Skeletal muscle tissue (tissue), 4 donors: ENCODE measurements around the gene IRS1. TPM values are rescaled to one million over a fixed set of nuclear protein-coding genes. Genes with fewer than 3 reads are reported as not detected.
A peak's percentile ranks its signal among the peaks of the same experiment; 100 is the strongest.

ENCODE experiments used
- H3K27ac ChIP-seq: one replicate; pipeline ENCODE4 v1.7.0; 2013; ENCODE audit warnings: mild to moderate bottlenecking, low read depth, low read length, inconsistent platforms
- H3K27me3 ChIP-seq, 3 donors: one replicate each; pipeline ENCODE4 v1.7.0; 2013; ENCODE audit warnings: low read length in 3 of 3; ENCODE audit not compliant: control insufficient read depth in 3 of 3, insufficient read depth in 3 of 3
- H3K36me3 ChIP-seq, 3 donors: one replicate each; pipeline ENCODE4 v1.7.0; 2013; ENCODE audit warnings: low read length in 3 of 3; ENCODE audit not compliant: control insufficient read depth in 3 of 3, insufficient read depth in 3 of 3
- H3K4me1 ChIP-seq, 3 donors: one replicate each; pipeline ENCODE4 v1.7.0; 2013; ENCODE audit warnings: low read length in 3 of 3, mild to moderate bottlenecking in 3 of 3; ENCODE audit not compliant: control insufficient read depth in 3 of 3, insufficient read depth in 3 of 3
- H3K4me3 ChIP-seq, 3 donors: one replicate each; pipeline ENCODE4 v1.7.0; 2013; ENCODE audit warnings: low read length in 3 of 3
- H3K9ac ChIP-seq, 3 donors: one replicate each; pipeline ENCODE4 v1.7.0; 2013; ENCODE audit warnings: low read length in 3 of 3, mild to moderate bottlenecking in 3 of 3, moderate library complexity in 2 of 3, low read depth in 1 of 3
- H3K9me3 ChIP-seq, 3 donors: one replicate each; pipeline ENCODE4 v1.7.0; 2013; ENCODE audit warnings: low read length in 3 of 3; ENCODE audit not compliant: control insufficient read depth in 3 of 3
- total RNA-seq: library from RNA; depleted of rRNA; stranded (reverse); fragments of >200 nt; gene quantifications from one replicate; pipeline ENCODE4 v1.2.3, GENCODE V29; 2014
- donor health status: Osteomylitis.

IRS1 gene
- total RNA-seq, 1 donor from 2014 or later = 13.0 TPM

DNA sequence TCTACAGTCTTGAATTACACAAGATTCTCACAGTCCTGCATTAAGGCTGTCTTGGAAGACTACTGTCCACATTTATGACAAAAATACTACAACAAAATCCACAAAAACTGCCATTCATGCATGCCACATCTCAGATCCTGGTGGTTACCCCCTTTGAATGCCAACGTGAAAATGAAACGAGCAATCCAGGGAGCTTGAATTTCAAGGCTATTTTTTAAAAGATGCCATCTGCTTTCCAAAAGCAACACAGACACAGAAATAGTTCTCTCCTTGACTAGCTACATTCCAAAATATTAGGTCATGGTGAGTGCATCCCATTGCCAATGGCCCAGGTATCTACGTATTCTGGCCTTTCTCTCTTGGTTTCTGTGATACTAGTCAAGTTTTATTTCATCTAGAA, 36.3 kb downstream of the IRS1 start:
- H3K9ac ChIP-seq = no peak overlapping the region

GRCh38 chr2:226761195-226761583, 38.4 kb downstream of the IRS1 start:
- Histone ChIP-seq H3K36me3 (no peaks in the 10 kb centered on the region), H3K27ac (peak overlapping the region; percentile 94), H3K27me3 (no peaks in the 10 kb centered on the region), H3K4me1 (peaks cover 39 to 52% (median 47%) of the 10 kb centered on the region in 3 donors), H3K9ac (peak overlapping the region; percentile 9 to 57 (median 45)), H3K9me3 (no peaks in the 10 kb centered on the region), H3K4me3 (peak overlapping the region in 2 of 3 donors; percentile 38)

More for the DNA sequence above, 36.3 kb downstream of the IRS1 start:
- H3K4me1 ChIP-seq = peaks cover 46 to 61% (median 60%) of the 10 kb centered on the region in 3 donors
- H3K27me3 ChIP-seq = no peaks in the 10 kb centered on the region
- H3K4me3 ChIP-seq = peak overlapping the region in 1 of 3 donors; percentile 7
- no peaks in the 10 kb centered on the region for H3K36me3 ChIP-seq
- no peaks in the 10 kb centered on the region for H3K9me3 ChIP-seq
- peak overlapping the region; percentile 50 for H3K27ac ChIP-seq

- Histone ChIP-seq H3K27ac (peak overlapping the region; percentile 94), H3K36me3 (no peaks in the 10 kb centered on the region), H3K27me3 (no peaks in the 10 kb centered on the region), H3K9ac (peak overlapping the region; percentile 9 to 57 (median 48)), H3K9me3 (no peaks in the 10 kb centered on the region), H3K4me3 (peak overlapping the region; percentile 13 to 38 (median 38)), H3K4me1 (peaks cover 39 to 51% (median 46%) of the 10 kb centered on the region in 3 donors)
These were observed 39.0 kb downstream of the IRS1 start for GRCh38 chr2:226760412-226761194.

DNA sequence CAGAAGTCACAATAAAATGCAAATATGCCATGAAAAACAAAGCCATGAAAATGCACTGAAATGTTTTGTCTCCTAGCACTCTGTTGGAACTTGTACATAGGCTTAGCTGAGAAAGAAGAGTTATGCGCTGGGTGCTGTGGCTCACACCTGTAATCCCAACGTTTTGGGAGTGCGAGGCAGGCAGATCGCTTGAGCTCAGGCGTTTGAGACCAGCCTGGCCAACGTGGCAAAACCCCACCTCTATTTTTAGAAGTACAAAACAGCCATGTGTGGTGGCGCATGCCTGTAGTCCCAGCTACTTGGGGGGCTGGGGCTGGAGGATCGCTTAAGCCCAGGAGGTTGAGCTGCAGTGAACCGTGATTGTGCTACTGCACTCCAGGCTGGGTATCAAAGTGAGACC, 39.9 kb downstream of the IRS1 start:
- Histone ChIP-seq H3K36me3 (no peaks in the 10 kb centered on the region), H3K9ac (peak overlapping the region; percentile 28 to 57 (median 41)), H3K4me3 (peak overlapping the region in 2 of 3 donors; percentile 27 to 46), H3K27ac (peak overlapping the region; percentile 94), H3K9me3 (no peaks in the 10 kb centered on the region), H3K27me3 (no peaks in the 10 kb centered on the region), H3K4me1 (peaks cover 42 to 51% (median 44%) of the 10 kb centered on the region in 3 donors)

GRCh38 chr2:226758921-226759640, 40.5 kb downstream of the IRS1 start:
- Histone ChIP-seq H3K4me1 (peaks cover 42 to 52% (median 46%) of the 10 kb centered on the region in 3 donors), H3K4me3 (peak overlapping the region in 1 of 3 donors; percentile 25), H3K9ac (peak overlapping the region in 2 of 3 donors; percentile 5 to 45)

DNA sequence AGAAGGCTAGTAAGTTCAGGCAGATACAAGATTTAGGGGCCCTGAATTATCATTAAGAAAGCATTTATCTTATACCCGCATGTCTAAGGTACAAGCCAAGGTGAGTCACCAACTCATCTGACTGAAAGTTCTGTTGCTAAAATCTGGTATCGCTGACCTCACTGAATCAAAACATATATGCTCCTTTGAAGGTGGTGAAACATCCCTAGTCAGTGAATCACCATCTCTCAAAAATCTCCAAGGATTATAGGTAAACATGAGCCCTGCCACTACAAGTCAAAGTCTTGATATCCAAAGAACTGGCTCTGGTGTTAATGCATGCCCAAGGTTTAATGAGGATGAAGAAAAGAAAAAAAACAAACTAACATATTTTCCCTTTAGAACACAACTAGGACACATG, 43.5 kb downstream of the IRS1 start:
- no peaks in the 10 kb centered on the region for H3K9me3 ChIP-seq
- peaks cover 29 to 39% (median 31%) of the 10 kb centered on the region in 3 donors for H3K4me1 ChIP-seq
- peak overlapping the region; percentile 69 for H3K27ac ChIP-seq
- H3K9ac ChIP-seq = no peak overlapping the region
- H3K36me3 ChIP-seq = no peaks in the 10 kb centered on the region
- no peaks in the 10 kb centered on the region for H3K27me3 ChIP-seq
- H3K4me3 ChIP-seq = no peak overlapping the region

More at GRCh38 chr2:226758921-226759640, 40.5 kb downstream of the IRS1 start:
- H3K9me3 ChIP-seq = no peaks in the 10 kb centered on the region
- no peaks in the 10 kb centered on the region for H3K27me3 ChIP-seq
- H3K36me3 ChIP-seq = no peaks in the 10 kb centered on the region
- peak overlapping the region; percentile 94 for H3K27ac ChIP-seq

- Histone ChIP-seq H3K27me3 (no peaks in the 10 kb centered on the region), H3K9me3 (no peaks in the 10 kb centered on the region), H3K9ac (peak overlapping the region in 1 of 3 donors; percentile 74), H3K4me3 (no peak overlapping the region), H3K4me1 (peaks cover 24 to 36% (median 26%) of the 10 kb centered on the region in 3 donors), H3K27ac (peak overlapping the region; percentile 69), H3K36me3 (no peaks in the 10 kb centered on the region)
These were observed 44.0 kb downstream of the IRS1 start for GRCh38 chr2:226755631-226756030.

DNA sequence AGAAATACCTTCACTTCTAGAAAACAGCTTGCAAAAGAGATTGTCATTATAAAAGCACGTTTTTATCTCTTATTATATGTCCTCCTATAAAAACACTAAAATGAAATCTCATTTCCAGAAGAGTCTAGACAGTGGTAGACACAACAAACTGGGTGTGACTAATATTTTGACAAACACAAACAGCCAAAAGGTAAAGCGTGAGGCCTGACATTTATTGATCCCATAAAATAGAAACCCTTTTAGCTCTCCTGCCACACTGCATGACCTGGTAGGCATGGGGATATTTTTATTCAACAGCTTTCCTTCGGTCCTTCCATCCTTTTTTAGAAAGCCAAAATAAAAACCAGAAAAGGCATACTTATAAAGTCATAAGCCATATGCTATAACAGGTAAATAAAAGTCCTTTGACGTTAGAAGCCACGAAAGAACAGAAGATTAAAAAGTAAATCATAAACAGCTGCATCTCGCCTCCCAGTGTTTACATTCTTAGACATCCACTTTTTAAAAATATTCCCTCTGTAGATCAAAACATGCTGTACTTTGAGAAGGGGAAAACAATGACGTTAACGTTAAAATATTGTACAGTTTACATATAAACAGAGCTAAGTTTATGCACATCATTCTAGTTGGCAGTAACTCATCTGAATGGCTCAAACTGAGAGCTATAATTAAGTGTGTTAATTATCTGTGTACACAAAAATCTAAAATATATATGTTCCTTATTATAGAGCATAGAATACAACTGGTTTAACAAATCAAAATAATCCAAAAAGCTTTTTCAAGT, 44.6 kb downstream of the IRS1 start:
- no peaks in the 10 kb centered on the region for H3K27me3 ChIP-seq
- H3K4me1 ChIP-seq = peaks cover 21 to 32% (median 24%) of the 10 kb centered on the region in 3 donors
- peak overlapping the region; percentile 69 for H3K27ac ChIP-seq
- no peaks in the 10 kb centered on the region for H3K9me3 ChIP-seq
- no peaks in the 10 kb centered on the region for H3K36me3 ChIP-seq
- H3K4me3 ChIP-seq = peak overlapping the region in 1 of 3 donors; percentile 16
- H3K9ac ChIP-seq = peak overlapping the region; percentile 52 to 74 (median 57)

DNA sequence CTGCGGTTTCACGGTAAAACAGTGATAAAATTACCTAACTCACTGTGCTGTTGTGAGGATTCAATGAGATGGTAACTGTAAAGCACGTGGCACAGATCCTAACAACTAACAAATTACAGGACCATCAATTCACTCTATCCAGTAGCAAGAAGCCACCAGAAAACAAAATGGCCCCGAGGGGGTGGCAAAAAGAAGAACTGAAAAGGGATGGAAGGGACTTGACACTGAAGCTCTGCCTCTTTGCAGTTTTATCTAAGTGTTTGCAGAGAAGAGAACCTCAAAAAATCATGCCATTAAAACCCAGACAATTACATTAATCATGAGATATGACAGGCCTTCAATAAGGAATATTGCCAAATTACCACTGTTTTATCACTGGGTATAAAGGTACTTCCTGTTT, 46.7 kb downstream of the IRS1 start:
- peak overlapping the region; percentile 27 for H3K27ac ChIP-seq
- no peaks in the 10 kb centered on the region for H3K36me3 ChIP-seq
- H3K27me3 ChIP-seq = no peaks in the 10 kb centered on the region
- no peaks in the 10 kb centered on the region for H3K9me3 ChIP-seq
- no peak overlapping the region for H3K9ac ChIP-seq
- H3K4me3 ChIP-seq = no peak overlapping the region
- peaks cover 7 to 18% (median 11%) of the 10 kb centered on the region in 3 donors for H3K4me1 ChIP-seq
